H9 (cell line): ENCODE data around the gene IGLL5. TPM values are rescaled to one million over a fixed set of nuclear protein-coding genes. Genes with fewer than 3 reads are reported as not detected.

Experiments
- DNase-seq: peaks from one replicate; pipeline ENCODE4 v3.0.0-alpha.2; 2017
- H2AFZ ChIP-seq: one replicate; pipeline ENCODE4 v1.6.1; 2013; ENCODE audit warnings: mild to moderate bottlenecking, low read length, control low read depth, moderate library complexity
- H2AK5ac ChIP-seq: 2 replicates; pipeline ENCODE4 v1.6.1; 2013; ENCODE audit warnings: low read length, control low read depth, mixed read lengths; ENCODE audit not compliant: insufficient read length
- H2BK120ac ChIP-seq: one replicate; pipeline ENCODE4 v1.6.1; 2013; ENCODE audit warnings: low read depth, mild to moderate bottlenecking, low read length, control low read depth, inconsistent platforms; ENCODE audit not compliant: poor library complexity, severe bottlenecking
- H2BK12ac ChIP-seq: 2 replicates; pipeline ENCODE4 v1.6.1; 2013; ENCODE audit warnings: low read length, control low read depth, mixed read lengths, low read depth; ENCODE audit not compliant: insufficient read length
- H2BK15ac ChIP-seq: 2 replicates; pipeline ENCODE4 v1.6.1; 2013; ENCODE audit warnings: low read depth, low read length, control low read depth
- H2BK20ac ChIP-seq: one replicate; pipeline ENCODE4 v1.6.1; 2013; ENCODE audit warnings: low read depth, mild to moderate bottlenecking, low read length, control low read depth, inconsistent platforms; ENCODE audit not compliant: poor library complexity, severe bottlenecking
- H2BK5ac ChIP-seq: 2 replicates; pipeline ENCODE4 v1.6.1; 2013; ENCODE audit warnings: low read length, control low read depth, mixed read lengths; ENCODE audit not compliant: insufficient read length
- H3K14ac ChIP-seq: 2 replicates; pipeline ENCODE4 v1.6.1; 2013; ENCODE audit warnings: low read length, control low read depth; ENCODE audit not compliant: insufficient read depth
- H3K18ac ChIP-seq: 2 replicates; pipeline ENCODE4 v1.6.1; 2013; ENCODE audit warnings: low read depth, mild to moderate bottlenecking, mixed read lengths, low read length, control low read depth; ENCODE audit not compliant: insufficient read length
- H3K23ac ChIP-seq: 2 replicates; pipeline ENCODE4 v1.6.1; 2013; ENCODE audit warnings: low read length, control low read depth, mixed read lengths, low read depth; ENCODE audit not compliant: insufficient read length
- H3K23me2 ChIP-seq: 2 replicates; pipeline ENCODE4 v1.6.1; 2013; ENCODE audit warnings: low read depth, mild to moderate bottlenecking, mixed read lengths, low read length, control low read depth; ENCODE audit not compliant: insufficient read length, poor library complexity, severe bottlenecking
- H3K27ac ChIP-seq: 2 replicates; pipeline ENCODE4 v1.5.1; 2013; ENCODE audit warnings: low read length, control low read depth, mixed read lengths, low read depth; ENCODE audit not compliant: insufficient read length
- H3K27me3 ChIP-seq: 2 replicates; pipeline ENCODE4 v1.6.1; 2013; ENCODE audit warnings: low read length, control low read depth, inconsistent platforms; ENCODE audit not compliant: insufficient read depth
- H3K4ac ChIP-seq: 2 replicates; pipeline ENCODE4 v1.6.1; 2013; ENCODE audit warnings: low read depth, mild to moderate bottlenecking, control low read depth, inconsistent platforms, low read length, moderate library complexity
- H3K4me1 ChIP-seq: 2 replicates; pipeline ENCODE4 v1.6.1; 2013; ENCODE audit warnings: low read length, control low read depth, inconsistent platforms; ENCODE audit not compliant: insufficient read depth
- H3K4me2 ChIP-seq: 2 replicates; pipeline ENCODE4 v1.6.1; 2013; ENCODE audit warnings: low read length, control low read depth, mixed read lengths; ENCODE audit not compliant: insufficient read length, insufficient read depth
- H3K56ac ChIP-seq: 2 replicates; pipeline ENCODE4 v1.6.1; 2013; ENCODE audit warnings: low read depth, mild to moderate bottlenecking, mixed read lengths, low read length, control low read depth; ENCODE audit not compliant: insufficient read length
- H3K79me1 ChIP-seq: 2 replicates; pipeline ENCODE4 v1.6.1; 2013; ENCODE audit warnings: low read depth, mild to moderate bottlenecking, moderate library complexity, low read length, control low read depth, inconsistent platforms; ENCODE audit not compliant: insufficient read depth, poor library complexity, severe bottlenecking
- H3K79me2 ChIP-seq: 2 replicates; pipeline ENCODE4 v1.6.1; 2013; ENCODE audit warnings: low read length, control low read depth, inconsistent platforms; ENCODE audit not compliant: insufficient read depth
- H3K9ac ChIP-seq: 2 replicates; pipeline ENCODE4 v1.6.1; 2013; ENCODE audit warnings: low read length, control low read depth, mixed read lengths; ENCODE audit not compliant: insufficient read length; ENCODE audit errors: extremely low read depth
- H3K9me3 ChIP-seq: one replicate; pipeline ENCODE4 v1.6.1; 2013; ENCODE audit warnings: low read depth, low read length, inconsistent platforms; ENCODE audit not compliant: control insufficient read depth
- H3T11ph ChIP-seq: one replicate; pipeline ENCODE4 v1.6.1; 2013; ENCODE audit warnings: mild to moderate bottlenecking, low read length, control low read depth, inconsistent platforms
- H4K20me1 ChIP-seq: one replicate; pipeline ENCODE4 v1.6.1; 2013; ENCODE audit not compliant: control insufficient read depth, insufficient read length, insufficient read depth
- H4K5ac ChIP-seq: 2 replicates; pipeline ENCODE4 v1.6.1; 2013; ENCODE audit warnings: low read depth, mild to moderate bottlenecking, mixed read lengths, low read length, control low read depth; ENCODE audit not compliant: insufficient read length
- H4K8ac ChIP-seq: replicated peaks from 2 replicates; pipeline ENCODE4 v1.6.1; 2013; ENCODE audit warnings: low read length, control low read depth, mixed read lengths, low read depth; ENCODE audit not compliant: insufficient read length
- H4K91ac ChIP-seq: 2 replicates; pipeline ENCODE4 v1.6.1; 2013; ENCODE audit warnings: low read depth, mild to moderate bottlenecking, moderate library complexity, mixed read lengths, low read length, control low read depth; ENCODE audit not compliant: insufficient read length
- H3K27ac Mint-ChIP-seq, 3 experiments: 2 replicates in 2 of 3; 3 replicates in 1 of 3; pipeline ENCODE4 v1.8.0; 2020 to 2021; ENCODE audit warnings: mixed read lengths in 3 of 3, mild to moderate bottlenecking in 1 of 3, moderate library complexity in 1 of 3
- H3K27me3 Mint-ChIP-seq: 2 replicates; pipeline ENCODE4 v1.8.0; 2021; ENCODE audit warnings: low read depth, mild to moderate bottlenecking, moderate library complexity, mixed read lengths
- H3K36me3 Mint-ChIP-seq, 3 experiments: 2 replicates in 2 of 3; 3 replicates in 1 of 3; pipeline ENCODE4 v1.8.0; 2020 to 2021; ENCODE audit warnings: low read depth in 3 of 3, mixed read lengths in 3 of 3; ENCODE audit not compliant: insufficient read depth in 1 of 3
- H3K4me1 Mint-ChIP-seq, 2 experiments: 2 replicates each; pipeline ENCODE4 v1.8.0; 2020; ENCODE audit warnings: mixed read lengths in 2 of 2
- H3K4me3 Mint-ChIP-seq, 2 experiments: 2 replicates in 1 of 2; 3 replicates in 1 of 2; pipeline ENCODE4 v1.8.0; 2020 to 2021; ENCODE audit warnings: mild to moderate bottlenecking in 2 of 2, mixed read lengths in 2 of 2, moderate library complexity in 1 of 2
- H3K9me3 Mint-ChIP-seq, 2 experiments: 2 replicates in 1 of 2; 3 replicates in 1 of 2; pipeline ENCODE4 v1.8.0; 2020; ENCODE audit warnings: mild to moderate bottlenecking in 2 of 2, mixed read lengths in 2 of 2, moderate library complexity in 1 of 2
- WGBS: extraction: QIAGEN DNeasy Blood & Tissue Kit; methylation state at CpG from one replicate; pipeline ENCODE4 v1.1.7; 2013; ENCODE audit warnings: missing lambda C conversion rate, low lambda C conversion rate, mixed read lengths; ENCODE audit not compliant: insufficient read length; ENCODE audit errors: extremely low coverage; 5-methylcytosine and 5-hydroxymethylcytosine counted together
- total RNA-seq: library from RNA; stranded (reverse); gene quantifications from 2 replicates; pipeline ENCODE4 v1.2.1, GENCODE V29; 2021
- TF ChIP-seq, protein P1 (sequence below): fragments of 200-600 bp; sonication (generic); conservative IDR thresholded peaks from 3 replicates; pipeline ENCODE4 v1.8.0; 2021; ENCODE audit warnings: antibody characterized with exemption, mild to moderate bottlenecking

The IGLL5 gene
- total RNA-seq, 1 experiment from 2014 or later = not detected

DNA sequence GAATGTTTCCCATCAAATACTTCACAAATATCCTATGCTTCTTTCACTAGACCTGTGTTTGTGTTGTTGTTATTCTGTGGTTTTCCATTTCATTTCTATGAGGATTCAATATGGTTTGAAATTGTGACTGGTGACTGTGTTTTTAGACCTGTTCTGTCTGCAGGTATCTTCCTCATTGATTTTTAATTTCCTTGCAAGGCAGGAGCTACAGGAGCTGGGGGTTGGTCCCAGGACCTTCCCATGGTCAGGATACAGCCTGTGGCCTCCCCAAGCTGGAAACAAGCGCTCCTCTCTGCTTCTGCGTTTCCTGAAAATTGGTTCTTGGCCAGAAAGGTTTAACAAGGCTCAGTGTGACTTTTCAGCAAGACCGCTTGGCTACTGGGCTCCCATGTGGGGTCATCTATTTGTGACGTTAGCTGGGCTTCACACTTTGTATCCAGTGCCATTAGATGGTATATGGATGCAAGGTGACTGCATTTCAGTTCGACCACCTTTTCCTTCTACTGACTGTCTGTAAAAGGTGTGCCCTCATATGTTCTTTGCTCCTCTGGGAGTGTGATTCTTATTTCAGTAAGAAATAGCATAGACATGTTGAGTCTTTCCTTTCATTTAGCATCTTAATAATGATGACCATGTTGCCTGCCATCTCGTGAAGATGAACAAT is 21.5 kb downstream of the IGLL5 start:
- no peaks in the 10 kb centered on the region for H3K4me1 Mint-ChIP-seq
- no peak overlapping the region for H2BK5ac ChIP-seq
- TF ChIP-seq, protein P1, sequence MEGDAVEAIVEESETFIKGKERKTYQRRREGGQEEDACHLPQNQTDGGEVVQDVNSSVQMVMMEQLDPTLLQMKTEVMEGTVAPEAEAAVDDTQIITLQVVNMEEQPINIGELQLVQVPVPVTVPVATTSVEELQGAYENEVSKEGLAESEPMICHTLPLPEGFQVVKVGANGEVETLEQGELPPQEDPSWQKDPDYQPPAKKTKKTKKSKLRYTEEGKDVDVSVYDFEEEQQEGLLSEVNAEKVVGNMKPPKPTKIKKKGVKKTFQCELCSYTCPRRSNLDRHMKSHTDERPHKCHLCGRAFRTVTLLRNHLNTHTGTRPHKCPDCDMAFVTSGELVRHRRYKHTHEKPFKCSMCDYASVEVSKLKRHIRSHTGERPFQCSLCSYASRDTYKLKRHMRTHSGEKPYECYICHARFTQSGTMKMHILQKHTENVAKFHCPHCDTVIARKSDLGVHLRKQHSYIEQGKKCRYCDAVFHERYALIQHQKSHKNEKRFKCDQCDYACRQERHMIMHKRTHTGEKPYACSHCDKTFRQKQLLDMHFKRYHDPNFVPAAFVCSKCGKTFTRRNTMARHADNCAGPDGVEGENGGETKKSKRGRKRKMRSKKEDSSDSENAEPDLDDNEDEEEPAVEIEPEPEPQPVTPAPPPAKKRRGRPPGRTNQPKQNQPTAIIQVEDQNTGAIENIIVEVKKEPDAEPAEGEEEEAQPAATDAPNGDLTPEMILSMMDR = no peak
- H2BK120ac ChIP-seq = no peak overlapping the region
- no peak overlapping the region for H2BK15ac ChIP-seq
- no peaks in the 10 kb centered on the region for H3K36me3 Mint-ChIP-seq
- no peak overlapping the region for H4K5ac ChIP-seq
- H3K9me3 Mint-ChIP-seq = peaks cover 3 to 8% of the 10 kb centered on the region in 2 experiments; a peak in 4 of 5 replicates
- H3K4me3 Mint-ChIP-seq = no peak overlapping the region
- H3K18ac ChIP-seq = no peak overlapping the region
- H2BK12ac ChIP-seq = no peak overlapping the region
- H3K79me1 ChIP-seq = no peaks in the 10 kb centered on the region
- H4K91ac ChIP-seq = no peak overlapping the region
- no peak overlapping the region for H3K4me2 ChIP-seq
- peaks cover 94% of the 10 kb centered on the region for H3K27me3 Mint-ChIP-seq
- no peak overlapping the region for H3K14ac ChIP-seq
- H3K4me1 ChIP-seq = no peaks in the 10 kb centered on the region
- H3T11ph ChIP-seq = no peak overlapping the region
- H3K27ac ChIP-seq = no peak overlapping the region
- H3K9ac ChIP-seq = no peak overlapping the region
- no peak overlapping the region for H3K23ac ChIP-seq
- no peak overlapping the region for H3K4ac ChIP-seq
- H4K20me1 ChIP-seq = no peaks in the 10 kb centered on the region
- no CpG with 5 or more reads among the region's 6 CpGs for WGBS
- H2BK20ac ChIP-seq = no peak overlapping the region
- H3K9me3 ChIP-seq = no peaks in the 10 kb centered on the region
- H2AK5ac ChIP-seq = no peak overlapping the region
- H3K27me3 ChIP-seq = peaks cover 9% of the 10 kb centered on the region; the same call in 1 of the 2 replicates
- no peak overlapping the region for H2AFZ ChIP-seq
- no peak overlapping the region for H3K27ac Mint-ChIP-seq
- H3K23me2 ChIP-seq = no peaks in the 10 kb centered on the region
- no peak for DNase-seq
- H3K56ac ChIP-seq = no peak overlapping the region
- no peaks in the 10 kb centered on the region for H3K79me2 ChIP-seq
- H4K8ac ChIP-seq = no peak overlapping the region
